HepG2 (cell line): ENCODE data around the gene MAPK12. TPM values are rescaled to one million over a fixed set of nuclear protein-coding genes. Genes with fewer than 3 reads are reported as not detected.

Experiments used
- GPN1 ChIP-seq: sonication (generic); formaldehyde crosslinking; IDR thresholded peaks from 2 replicates; pipeline ENCODE4 v1.5.1; 2020; ENCODE audit warnings: missing genetic modification reagents, borderline replicate concordance
- KLF15 ChIP-seq: sonication (generic); formaldehyde crosslinking; IDR thresholded peaks from 2 replicates; pipeline ENCODE4 v1.8.1; 2023; ENCODE audit warnings: borderline replicate concordance, mild to moderate bottlenecking, inconsistent platforms, missing genetic modification reagents, mixed read lengths
- KLF6 ChIP-seq: IDR thresholded peaks from 2 replicates; pipeline ENCODE4 v1.8.0; 2016; ENCODE audit warnings: missing biosample characterization, missing genetic modification reagents
- MED1 ChIP-seq: sonication (generic); formaldehyde crosslinking; IDR thresholded peaks from 2 replicates; pipeline ENCODE4 v1.4.0; 2020; ENCODE audit warnings: missing genetic modification reagents
- MED13 ChIP-seq: sonication (generic); formaldehyde crosslinking; IDR thresholded peaks from 2 replicates; pipeline ENCODE4 v1.5.0; 2020; ENCODE audit warnings: missing genetic modification reagents
- REXO4 ChIP-seq: sonication (generic); formaldehyde crosslinking; IDR thresholded peaks from 2 replicates; pipeline ENCODE4 v1.8.0; 2022; ENCODE audit warnings: missing genetic modification reagents, mild to moderate bottlenecking, borderline replicate concordance
- SNAPC2 ChIP-seq: sonication (generic); formaldehyde crosslinking; IDR thresholded peaks from 2 replicates; pipeline ENCODE4 v1.8.1; 2022; ENCODE audit warnings: mild to moderate bottlenecking, missing genetic modification reagents
- ZKSCAN1 ChIP-seq: fragments of 150-350 bp; IDR thresholded peaks from 2 replicates; pipeline ENCODE4 v1.6.1; 2014; ENCODE audit warnings: low read length
- ZNF207 ChIP-seq: fragments of 450-650 bp; IDR thresholded peaks from 2 replicates; pipeline ENCODE4 v1.6.1; 2016; ENCODE audit warnings: antibody characterized with exemption, borderline replicate concordance
- polyA plus RNA-seq, 8 experiments: library from polyadenylated mRNA; depleted of rRNA in 3 of 8; stranded (reverse) in 7 of 8; unstranded in 1 of 8; fragments of >200 nt; fragmentation: Illumina TruSeq in 4 of 8; extraction: Trizol in 4 of 8; gene quantifications; 2 replicates each; pipeline versions ENCODE4 v1.2.1 to v1.2.3, GENCODE V29; 2011 to 2016; ENCODE audit warnings: low read depth in 4 of 8, missing spikeins in 1 of 8, mixed read lengths in 1 of 8; ENCODE audit not compliant: insufficient read depth in 1 of 8
- total RNA-seq, 5 experiments: library from RNA; depleted of rRNA; stranded (reverse); fragments of >200 nt; fragmentation: Illumina TruSeq; extraction: Trizol; gene quantifications; 2 replicates each; pipeline ENCODE4 v1.2.3, GENCODE V29; 2016; ENCODE audit warnings: low read depth in 1 of 5
- TF ChIP-seq, protein P1 (sequence below): sonication (generic); formaldehyde crosslinking; IDR thresholded peaks from 2 replicates; pipeline ENCODE4 v1.4.0; 2020; ENCODE audit warnings: missing genetic modification reagents
- TF ChIP-seq, protein P2 (sequence below): sonication (generic); formaldehyde crosslinking; IDR thresholded peaks from 2 replicates; pipeline ENCODE4 v1.4.0; 2020; ENCODE audit warnings: missing genetic modification reagents; ENCODE audit errors: not compliant biosample characterization
- TF ChIP-seq, protein P3 (sequence below): sonication (generic); formaldehyde crosslinking; IDR thresholded peaks from 2 replicates; pipeline ENCODE4 v1.5.1; 2020; ENCODE audit warnings: mild to moderate bottlenecking, missing genetic modification reagents, borderline replicate concordance
- TF ChIP-seq, protein P4 (sequence below): sonication (generic); formaldehyde crosslinking; IDR thresholded peaks from 2 replicates; pipeline ENCODE4 v1.8.1; 2023; ENCODE audit warnings: mild to moderate bottlenecking, moderate library complexity, missing genetic modification reagents
- TF ChIP-seq, protein P5 (sequence below): sonication (generic); formaldehyde crosslinking; IDR thresholded peaks from 2 replicates; pipeline ENCODE4 v1.9.0; 2021; ENCODE audit warnings: missing genetic modification reagents, mild to moderate bottlenecking, borderline replicate concordance
- TF ChIP-seq, protein P6 (sequence below): sonication (generic); formaldehyde crosslinking; IDR thresholded peaks from 2 replicates; pipeline ENCODE4 v1.5.0; 2020; ENCODE audit warnings: missing genetic modification reagents

MAPK12 gene
- total and polyA plus RNA-seq, 2 of the 13 experiments (the other 11 are each of a cell fraction or from before 2014, with no cell fraction given): 22.2 to 23.3 TPM

DNA sequence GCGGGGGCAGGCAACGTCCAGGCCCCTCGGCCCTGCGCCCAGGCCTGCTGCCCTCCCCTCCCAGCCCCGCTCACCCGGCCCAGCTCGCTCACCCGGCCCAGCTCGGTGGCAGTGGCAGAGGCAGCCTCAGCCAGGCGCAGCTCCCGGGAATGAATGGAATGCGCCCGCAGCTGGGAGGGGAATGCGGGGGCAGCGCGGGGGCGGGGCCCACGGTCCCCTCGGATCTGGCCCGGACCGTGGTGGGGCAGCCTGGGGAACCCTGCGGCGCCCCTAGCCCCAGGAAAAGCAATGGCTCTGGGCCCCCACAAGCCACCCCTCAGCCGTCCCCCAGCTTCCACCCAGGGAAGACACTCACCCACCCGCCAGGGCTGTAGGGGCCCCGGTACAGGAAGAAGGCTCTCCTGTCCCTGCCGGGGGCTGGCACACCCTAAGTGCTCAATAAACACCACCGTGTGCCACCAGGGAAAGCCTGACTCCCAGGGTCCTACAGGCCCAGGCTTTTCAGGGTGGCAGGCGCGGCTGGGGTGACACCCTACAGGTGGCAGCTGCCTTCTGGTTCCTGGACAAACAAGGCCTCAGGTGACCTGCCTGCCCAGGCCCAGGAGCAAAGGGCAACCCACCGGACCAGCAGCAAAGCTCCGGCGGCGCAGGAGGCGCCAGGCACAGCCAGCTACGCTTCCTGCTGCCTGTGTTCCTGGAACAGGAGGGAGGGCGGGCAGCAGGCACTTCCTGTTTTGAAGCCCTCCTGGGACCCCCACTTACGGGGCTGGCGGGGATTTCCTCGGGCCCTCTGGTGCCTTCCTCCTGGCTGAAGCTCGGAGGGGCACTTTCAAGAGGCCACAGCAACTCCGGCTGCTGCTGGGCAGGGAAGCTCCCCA lies 32.2 kb upstream of the MAPK12 start (continued):
- TF ChIP-seq, protein P1, sequence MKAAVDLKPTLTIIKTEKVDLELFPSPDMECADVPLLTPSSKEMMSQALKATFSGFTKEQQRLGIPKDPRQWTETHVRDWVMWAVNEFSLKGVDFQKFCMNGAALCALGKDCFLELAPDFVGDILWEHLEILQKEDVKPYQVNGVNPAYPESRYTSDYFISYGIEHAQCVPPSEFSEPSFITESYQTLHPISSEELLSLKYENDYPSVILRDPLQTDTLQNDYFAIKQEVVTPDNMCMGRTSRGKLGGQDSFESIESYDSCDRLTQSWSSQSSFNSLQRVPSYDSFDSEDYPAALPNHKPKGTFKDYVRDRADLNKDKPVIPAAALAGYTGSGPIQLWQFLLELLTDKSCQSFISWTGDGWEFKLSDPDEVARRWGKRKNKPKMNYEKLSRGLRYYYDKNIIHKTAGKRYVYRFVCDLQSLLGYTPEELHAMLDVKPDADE (CRISPR knock-in tag): no peak
- TF ChIP-seq REXO4 (CRISPR knock-in tag) (no peak), MED13 (CRISPR knock-in tag) (peak; percentile 85), GPN1 (CRISPR knock-in tag) (no peak), ZKSCAN1 (no peak), ZNF207 (no peak), KLF6 (CRISPR knock-in tag) (peak; percentile 39; the same call in 1 of the 2 replicates), MED1 (CRISPR knock-in tag) (peak; percentile 96), KLF15 (CRISPR knock-in tag) (no peak), SNAPC2 (CRISPR knock-in tag) (no peak)
- TF ChIP-seq, protein P2, sequence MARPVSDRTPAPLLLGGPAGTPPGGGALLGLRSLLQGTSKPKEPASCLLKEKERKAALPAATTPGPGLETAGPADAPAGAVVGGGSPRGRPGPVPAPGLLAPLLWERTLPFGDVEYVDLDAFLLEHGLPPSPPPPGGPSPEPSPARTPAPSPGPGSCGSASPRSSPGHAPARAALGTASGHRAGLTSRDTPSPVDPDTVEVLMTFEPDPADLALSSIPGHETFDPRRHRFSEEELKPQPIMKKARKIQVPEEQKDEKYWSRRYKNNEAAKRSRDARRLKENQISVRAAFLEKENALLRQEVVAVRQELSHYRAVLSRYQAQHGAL (CRISPR knock-in tag): peak; percentile 46
- TF ChIP-seq, protein P3, sequence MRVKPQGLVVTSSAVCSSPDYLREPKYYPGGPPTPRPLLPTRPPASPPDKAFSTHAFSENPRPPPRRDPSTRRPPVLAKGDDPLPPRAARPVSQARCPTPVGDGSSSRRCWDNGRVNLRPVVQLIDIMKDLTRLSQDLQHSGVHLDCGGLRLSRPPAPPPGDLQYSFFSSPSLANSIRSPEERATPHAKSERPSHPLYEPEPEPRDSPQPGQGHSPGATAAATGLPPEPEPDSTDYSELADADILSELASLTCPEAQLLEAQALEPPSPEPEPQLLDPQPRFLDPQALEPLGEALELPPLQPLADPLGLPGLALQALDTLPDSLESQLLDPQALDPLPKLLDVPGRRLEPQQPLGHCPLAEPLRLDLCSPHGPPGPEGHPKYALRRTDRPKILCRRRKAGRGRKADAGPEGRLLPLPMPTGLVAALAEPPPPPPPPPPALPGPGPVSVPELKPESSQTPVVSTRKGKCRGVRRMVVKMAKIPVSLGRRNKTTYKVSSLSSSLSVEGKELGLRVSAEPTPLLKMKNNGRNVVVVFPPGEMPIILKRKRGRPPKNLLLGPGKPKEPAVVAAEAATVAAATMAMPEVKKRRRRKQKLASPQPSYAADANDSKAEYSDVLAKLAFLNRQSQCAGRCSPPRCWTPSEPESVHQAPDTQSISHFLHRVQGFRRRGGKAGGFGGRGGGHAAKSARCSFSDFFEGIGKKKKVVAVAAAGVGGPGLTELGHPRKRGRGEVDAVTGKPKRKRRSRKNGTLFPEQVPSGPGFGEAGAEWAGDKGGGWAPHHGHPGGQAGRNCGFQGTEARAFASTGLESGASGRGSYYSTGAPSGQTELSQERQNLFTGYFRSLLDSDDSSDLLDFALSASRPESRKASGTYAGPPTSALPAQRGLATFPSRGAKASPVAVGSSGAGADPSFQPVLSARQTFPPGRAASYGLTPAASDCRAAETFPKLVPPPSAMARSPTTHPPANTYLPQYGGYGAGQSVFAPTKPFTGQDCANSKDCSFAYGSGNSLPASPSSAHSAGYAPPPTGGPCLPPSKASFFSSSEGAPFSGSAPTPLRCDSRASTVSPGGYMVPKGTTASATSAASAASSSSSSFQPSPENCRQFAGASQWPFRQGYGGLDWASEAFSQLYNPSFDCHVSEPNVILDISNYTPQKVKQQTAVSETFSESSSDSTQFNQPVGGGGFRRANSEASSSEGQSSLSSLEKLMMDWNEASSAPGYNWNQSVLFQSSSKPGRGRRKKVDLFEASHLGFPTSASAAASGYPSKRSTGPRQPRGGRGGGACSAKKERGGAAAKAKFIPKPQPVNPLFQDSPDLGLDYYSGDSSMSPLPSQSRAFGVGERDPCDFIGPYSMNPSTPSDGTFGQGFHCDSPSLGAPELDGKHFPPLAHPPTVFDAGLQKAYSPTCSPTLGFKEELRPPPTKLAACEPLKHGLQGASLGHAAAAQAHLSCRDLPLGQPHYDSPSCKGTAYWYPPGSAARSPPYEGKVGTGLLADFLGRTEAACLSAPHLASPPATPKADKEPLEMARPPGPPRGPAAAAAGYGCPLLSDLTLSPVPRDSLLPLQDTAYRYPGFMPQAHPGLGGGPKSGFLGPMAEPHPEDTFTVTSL (CRISPR knock-in tag): no peak; the same call in none of the 2 replicates
- TF ChIP-seq, protein P4, sequence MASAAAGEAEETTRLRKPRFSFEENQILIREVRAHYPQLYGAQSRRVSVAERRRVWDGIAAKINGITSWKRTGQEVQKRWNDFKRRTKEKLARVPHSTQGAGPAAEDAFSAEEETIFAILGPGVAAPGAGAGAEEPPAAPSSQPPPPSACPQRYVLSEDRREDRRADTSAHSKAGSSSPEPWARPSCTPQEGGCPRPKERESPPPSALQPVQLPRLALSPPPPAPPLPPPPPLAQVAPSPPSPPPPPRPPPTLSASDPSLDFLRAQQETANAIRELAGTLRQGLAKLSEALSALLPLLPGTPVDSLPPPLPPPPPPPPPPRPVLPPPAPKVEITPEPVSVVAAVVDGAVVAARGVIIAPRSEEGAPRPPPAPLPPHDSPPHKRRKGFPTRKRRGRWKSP (CRISPR knock-in tag): peak; percentile 89; the same call in 1 of the 2 replicates
- TF ChIP-seq, protein P5, sequence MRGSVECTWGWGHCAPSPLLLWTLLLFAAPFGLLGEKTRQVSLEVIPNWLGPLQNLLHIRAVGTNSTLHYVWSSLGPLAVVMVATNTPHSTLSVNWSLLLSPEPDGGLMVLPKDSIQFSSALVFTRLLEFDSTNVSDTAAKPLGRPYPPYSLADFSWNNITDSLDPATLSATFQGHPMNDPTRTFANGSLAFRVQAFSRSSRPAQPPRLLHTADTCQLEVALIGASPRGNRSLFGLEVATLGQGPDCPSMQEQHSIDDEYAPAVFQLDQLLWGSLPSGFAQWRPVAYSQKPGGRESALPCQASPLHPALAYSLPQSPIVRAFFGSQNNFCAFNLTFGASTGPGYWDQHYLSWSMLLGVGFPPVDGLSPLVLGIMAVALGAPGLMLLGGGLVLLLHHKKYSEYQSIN: no peak
- TF ChIP-seq, protein P6, sequence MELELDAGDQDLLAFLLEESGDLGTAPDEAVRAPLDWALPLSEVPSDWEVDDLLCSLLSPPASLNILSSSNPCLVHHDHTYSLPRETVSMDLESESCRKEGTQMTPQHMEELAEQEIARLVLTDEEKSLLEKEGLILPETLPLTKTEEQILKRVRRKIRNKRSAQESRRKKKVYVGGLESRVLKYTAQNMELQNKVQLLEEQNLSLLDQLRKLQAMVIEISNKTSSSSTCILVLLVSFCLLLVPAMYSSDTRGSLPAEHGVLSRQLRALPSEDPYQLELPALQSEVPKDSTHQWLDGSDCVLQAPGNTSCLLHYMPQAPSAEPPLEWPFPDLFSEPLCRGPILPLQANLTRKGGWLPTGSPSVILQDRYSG (CRISPR knock-in tag): no peak
